ENCODE results near the gene PCID2. TPM values are rescaled to one million over a fixed set of nuclear protein-coding genes. Genes with fewer than 3 reads are reported as not detected.

PCID2 gene
- total RNA-seq, 4 donors from 2014 or later = 38.4 to 61.7 (median 46.0) TPM

- TF ChIP-seq CTCF (IDR thresholded peaks at IDR 0.05; ENCODE audit: low read depth) = no peak
Observed at GRCh38 chr13:113149711-113150549, 58.5 kb downstream of the PCID2 start.

- TF ChIP-seq CTCF (IDR thresholded peaks at IDR 0.05; ENCODE audit: low read depth) = no peak
Observed at GRCh38 chr13:113148940-113149503, 59.4 kb downstream of the PCID2 start.

GRCh38 chr13:113148407-113148806, 60.1 kb downstream of the PCID2 start:
- no peak for TF ChIP-seq CTCF (IDR thresholded peaks at IDR 0.05; ENCODE audit: low read depth)

GRCh38 chr13:113147206-113147605, 61.3 kb downstream of the PCID2 start:
- TF ChIP-seq CTCF (IDR thresholded peaks at IDR 0.05; ENCODE audit: low read depth) = no peak

GRCh38 chr13:113146750-113147149, 61.7 kb downstream of the PCID2 start:
- TF ChIP-seq CTCF (IDR thresholded peaks at IDR 0.05; ENCODE audit: low read depth) = no peak

GRCh38 chr13:113145911-113146598, 62.4 kb downstream of the PCID2 start:
- no peak for TF ChIP-seq CTCF (IDR thresholded peaks at IDR 0.05; ENCODE audit: low read depth)

- TF ChIP-seq CTCF (IDR thresholded peaks at IDR 0.05; ENCODE audit: low read depth) = no peak
Observed at GRCh38 chr13:113145496-113145895, 63.0 kb downstream of the PCID2 start.

Measured in subcutaneous adipose tissue (tissue), 4 donors.